NCI-H69 (cell line): Measurements from ENCODE around the gene HCRTR1.

Source experiments
- DNase-seq: peaks from one replicate; lab custom pipeline; 2025; lab: John Stamatoyannopoulos, UW

The HCRTR1 gene

DNA sequence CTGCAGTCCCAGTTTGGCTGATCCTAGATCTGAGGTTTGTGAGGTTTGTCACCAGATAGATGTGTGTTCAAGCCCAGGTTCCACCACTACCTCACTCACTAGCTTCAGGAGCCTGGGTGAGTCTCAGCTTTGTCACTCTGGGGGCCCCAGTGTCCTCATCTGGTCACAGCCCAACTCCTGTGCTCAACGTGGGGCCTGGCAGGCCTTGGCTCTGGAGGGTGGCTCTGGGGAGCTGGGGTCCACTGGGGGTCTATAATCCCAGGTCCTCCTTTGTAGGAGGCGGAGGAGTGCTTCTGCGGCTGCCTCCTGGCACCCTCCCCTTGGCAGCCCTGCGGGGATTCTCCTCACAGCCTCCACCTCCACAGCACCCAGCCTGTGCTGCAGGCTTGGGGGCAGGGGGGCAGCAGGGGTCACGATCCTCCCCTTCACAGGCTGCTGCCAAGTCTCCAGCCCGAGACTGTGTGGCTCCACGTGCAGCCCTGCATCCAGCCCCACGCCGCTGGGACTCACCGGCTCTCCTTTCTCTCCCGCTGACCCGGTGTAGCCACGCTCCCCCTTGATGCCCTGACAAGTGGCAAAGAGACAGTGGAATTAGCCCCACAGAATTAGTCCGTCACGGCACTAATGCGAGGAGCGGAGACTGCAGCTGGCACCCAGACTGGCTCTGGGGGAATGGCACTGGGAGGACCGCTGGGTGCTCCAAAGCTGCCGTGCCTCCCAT lies 49.7 kb downstream of the HCRTR1 start:
- DNase-seq: peak; percentile 30

DNA sequence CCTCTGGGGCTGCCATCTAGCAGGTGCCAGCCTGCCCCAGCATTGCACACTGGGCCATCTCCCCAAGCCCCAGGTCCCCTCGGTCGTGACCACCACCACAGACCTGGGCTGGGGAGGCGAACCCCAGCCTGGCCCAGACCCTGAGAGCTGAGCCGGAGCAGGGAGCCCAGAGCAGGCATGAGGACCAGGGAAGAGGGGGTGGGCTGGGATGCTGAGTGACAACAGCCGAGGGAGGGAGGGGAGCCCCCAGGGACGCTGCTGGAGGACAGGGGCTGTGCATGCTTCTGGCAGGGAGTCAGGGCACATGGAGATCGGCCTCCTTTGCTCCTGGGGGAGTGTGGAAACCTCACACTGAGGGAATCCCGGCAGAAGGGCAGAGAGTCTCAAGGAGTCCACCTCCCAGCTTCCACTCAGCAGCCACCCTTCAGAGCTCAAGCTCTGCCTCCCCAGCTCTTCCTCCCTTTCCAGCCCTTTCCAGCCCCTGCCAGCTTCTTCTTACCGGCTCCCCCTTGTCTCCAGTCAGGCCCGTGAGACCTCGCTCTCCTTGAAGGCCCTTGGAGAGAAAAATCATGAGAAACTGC lies 50.9 kb downstream of the HCRTR1 start:
- peak; percentile 13 for DNase-seq

DNA sequence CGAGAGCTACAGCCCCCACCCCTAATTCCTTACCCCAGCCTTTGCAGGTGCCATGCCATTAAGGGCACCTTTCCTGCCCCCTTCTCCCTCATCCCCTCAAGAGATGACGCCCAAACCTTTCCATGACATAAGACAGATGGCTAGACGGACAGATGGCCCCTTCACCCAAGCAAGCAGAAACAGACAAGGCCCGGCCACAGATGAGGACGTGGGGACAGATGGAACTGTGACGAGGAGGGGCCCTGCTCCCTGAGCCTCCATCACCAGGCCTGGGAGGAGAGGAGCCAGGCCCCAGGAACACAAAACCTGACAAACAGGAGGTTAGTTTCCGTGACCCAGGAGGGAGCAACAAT lies 51.9 kb downstream of the HCRTR1 start:
- no peak for DNase-seq

DNA sequence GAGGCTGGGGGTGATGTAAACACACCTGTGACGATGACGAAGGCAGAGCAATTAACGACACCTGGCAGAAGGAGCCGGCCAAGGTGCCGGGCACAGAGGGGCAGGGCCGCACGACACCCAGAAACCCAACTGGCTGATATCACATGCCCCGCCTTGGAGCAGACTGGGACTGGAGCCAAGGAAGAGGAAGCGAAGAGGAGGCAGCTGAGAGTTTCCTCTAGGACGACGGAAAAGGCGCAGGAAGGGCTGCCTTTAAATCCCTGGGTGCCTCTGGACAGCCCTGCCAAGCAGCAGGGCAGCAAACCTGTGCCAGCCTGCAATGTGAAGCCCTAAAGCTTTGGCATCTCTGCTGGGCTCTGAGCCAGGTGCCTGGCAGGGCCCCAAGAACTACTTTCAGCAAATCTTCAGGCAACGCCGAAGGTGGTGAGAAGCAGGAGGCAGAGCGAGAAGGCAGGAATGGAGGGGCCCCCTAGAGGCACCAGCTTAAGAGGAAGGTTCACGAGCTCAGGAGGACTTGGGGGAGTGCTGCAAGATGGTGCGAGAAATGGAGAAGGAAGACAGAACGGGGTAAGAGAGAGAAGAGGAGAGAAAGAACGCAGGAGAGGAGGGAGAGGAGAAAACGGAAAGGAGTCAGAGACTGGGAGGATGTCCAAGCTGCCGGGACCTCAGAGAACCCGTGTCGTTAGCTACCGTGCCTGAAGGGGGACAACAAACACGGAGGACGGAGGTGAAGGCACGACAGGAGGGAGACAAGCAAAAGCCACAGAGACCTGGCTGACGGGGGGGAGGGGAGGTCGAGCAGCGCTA lies 52.5 kb downstream of the HCRTR1 start:
- DNase-seq: peak; percentile 97

DNA sequence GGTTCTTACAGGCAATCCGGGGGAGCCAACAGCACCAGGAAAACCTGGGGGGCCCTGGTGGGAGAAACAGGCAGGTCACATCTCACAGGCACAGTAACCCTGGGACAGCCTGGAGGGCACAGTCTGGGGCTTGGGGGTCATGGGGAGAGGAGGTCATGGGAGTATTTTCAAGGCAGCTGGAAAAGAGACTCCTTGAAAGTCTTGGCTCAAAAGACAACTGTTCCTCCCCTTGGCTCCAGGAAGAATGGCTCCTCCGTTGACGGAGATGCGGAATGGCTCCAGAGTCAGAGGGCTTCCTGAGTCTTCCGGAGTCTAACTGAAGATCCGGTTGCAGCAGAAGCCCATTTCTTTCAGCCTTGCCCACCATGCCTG lies 53.1 kb downstream of the HCRTR1 start:
- DNase-seq: peak; percentile 7

DNA sequence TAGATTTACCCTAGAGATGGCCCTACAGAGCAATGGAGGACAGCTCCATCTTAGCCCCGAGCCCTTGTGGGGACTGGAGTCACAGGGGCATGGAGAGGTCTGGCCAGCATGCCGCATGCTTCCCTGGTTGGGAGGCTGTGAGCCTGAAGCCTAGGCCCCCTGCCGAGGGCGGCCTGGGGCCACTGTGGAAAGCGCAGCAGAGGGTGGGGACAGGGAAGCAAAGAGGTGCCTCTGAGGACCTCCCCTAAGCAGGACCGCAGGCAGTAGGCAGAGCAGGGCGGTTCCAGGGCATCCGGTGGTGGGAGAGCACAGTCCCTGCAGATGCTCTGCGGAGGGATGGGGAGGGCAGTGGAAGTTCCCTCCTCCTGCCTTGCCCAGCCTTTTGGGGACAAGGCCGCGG lies 53.7 kb downstream of the HCRTR1 start:
- no peak for DNase-seq

DNA sequence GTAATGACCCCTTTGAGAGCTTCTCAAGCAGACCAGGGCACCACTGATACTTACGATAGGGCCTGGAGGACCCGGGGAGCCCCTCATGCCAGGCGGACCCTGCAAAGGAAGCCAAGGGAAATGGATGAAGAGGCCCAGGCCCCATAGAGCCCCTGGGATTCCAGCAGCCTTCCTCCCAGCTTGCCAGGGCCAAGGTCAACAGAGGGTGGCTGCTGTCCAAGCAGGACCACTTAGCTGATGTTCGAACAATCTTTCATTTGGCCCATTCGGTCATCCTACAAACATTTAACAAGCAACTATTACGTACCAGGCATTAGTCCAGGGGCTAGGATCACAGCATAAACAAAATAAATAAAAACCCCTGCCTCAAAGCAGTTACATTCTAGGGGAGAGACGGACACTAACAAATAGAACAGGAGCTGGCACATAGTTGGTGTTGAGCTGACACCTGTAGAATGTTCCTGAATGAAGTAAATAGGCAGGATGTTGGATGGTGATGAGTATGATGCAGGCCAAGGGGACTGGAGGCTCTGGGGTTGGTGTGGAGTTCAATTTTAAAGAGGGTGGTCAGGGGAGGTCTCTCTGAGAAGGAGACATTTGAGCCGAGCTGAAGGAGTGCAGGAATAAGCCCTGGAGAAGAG lies 54.2 kb downstream of the HCRTR1 start:
- DNase-seq: no peak

DNA sequence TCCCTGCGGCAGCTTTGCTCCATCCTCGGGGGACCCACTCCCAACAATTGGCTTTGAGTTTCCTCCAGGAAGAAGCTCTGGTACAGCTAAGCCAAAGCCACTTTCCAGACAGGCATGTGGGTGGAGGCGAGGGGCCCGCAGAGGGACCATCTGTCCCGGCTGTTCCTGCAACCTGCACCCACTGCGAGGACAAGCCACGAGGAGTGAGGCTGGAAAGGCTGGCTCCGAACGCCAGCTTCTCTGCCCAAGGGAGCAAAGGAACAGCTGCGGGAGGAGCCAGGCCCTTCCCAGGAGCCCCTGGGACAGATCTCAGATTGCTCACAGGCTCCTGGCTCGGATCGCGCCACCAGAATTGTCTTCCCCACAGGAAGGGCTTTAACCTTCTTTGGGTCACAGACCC lies 55.5 kb downstream of the HCRTR1 start:
- no peak for DNase-seq

DNA sequence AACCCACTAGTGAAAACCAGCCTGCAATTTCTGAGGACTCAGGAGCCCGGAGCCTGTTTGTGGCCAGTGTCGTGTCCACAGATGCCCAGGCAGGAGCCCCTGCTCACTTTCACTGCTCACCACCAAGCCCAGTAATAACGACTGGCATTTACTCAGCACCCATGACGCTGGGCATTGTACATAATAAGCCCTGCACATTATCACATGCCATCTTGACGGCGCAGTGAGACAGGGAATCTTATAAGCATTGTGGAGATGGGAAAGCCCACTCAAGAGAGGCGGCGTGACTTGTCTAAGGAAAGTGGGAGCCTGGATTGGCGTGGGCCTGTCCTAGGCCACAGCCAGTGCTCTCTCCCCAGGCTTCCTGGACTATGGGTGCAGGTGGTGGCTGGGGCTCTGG lies 55.9 kb downstream of the HCRTR1 start:
- no peak for DNase-seq

DNA sequence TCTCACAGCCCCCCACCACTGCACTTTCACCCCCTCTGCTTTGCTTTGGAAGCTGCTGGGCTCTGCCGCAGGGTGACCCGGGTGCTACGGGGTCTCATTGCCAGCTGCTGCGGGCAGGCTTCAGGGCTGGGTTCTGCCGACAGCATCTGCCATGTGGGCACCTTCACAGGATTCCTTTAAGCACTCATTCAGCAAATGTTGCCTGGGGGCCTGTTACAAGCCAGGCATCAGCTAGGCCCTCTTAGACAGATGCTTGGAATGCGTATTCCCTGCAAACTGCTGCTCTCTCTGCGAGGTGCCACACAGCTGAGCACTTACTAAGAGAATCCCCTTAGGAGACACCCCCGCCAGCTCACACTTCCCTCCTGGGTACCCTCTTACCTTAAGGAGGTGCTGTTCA lies 57.1 kb downstream of the HCRTR1 start:
- peak; percentile 80 for DNase-seq

DNA sequence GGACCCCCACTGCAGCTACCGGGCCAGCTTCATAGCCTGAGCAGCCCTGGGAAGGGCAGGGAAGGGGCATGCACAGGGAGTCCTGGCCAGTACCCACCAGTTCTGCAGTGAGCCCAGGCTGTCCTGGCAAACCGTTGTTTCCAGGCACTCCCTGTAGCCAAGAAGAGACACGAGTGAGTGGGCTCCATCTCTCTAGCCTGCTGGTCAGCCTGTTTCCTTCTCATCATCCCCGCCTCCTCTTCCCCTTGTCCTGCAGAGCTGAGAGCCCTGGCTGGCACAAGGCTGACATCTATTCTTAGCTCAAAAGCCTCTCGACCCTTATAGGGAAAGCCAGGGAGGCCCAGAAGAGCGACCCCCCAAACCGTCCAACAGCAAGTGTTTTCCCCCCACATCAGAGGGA lies 57.7 kb downstream of the HCRTR1 start:
- DNase-seq: no peak

DNA sequence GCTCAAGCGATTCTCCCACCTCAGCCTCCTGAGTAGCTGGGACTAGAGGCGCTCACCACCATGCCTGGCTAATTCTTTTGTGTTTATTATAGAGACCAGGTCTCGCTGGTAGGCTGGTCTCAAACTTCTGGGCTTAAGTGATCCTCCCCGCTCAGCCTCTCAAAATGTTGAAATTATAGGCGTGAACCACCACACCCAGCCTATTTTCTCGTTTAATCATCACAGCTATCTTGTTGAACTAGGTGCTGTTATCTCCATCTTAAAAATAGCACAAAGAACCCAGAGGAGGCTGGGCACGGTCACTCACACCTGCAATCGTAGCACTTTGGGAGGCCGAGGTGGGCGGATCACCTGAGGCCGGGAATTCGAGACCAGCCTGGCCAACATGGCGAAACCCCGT lies 58.3 kb downstream of the HCRTR1 start:
- DNase-seq: no peak
